GM21723 (cell line): ENCODE data around the gene NUP43.
A peak's percentile ranks its signal among the peaks of the same experiment; 100 is the strongest.
"Not testable (repeated sequence)": the region's sequence is repeated elsewhere in the genome, so short reads cannot be mapped to it uniquely, and the experiment has no call there.

Experiments used
- ATAC-seq: cut with Tn5 transposase; IDR thresholded peaks from one replicate; pipeline ENCODE4 v1.9.1; 2021; ENCODE audit warnings: mild to moderate bottlenecking, moderate library complexity; ENCODE audit not compliant: unreplicated experiment

Gene NUP43

GRCh38 chr6:149746147-149746946 lies at the start of gene NUP43:
NUP43 (minus strand) TSS chr6:149746529; CDS start chr6:149746495, 34 bp downstream.
- ATAC-seq: peak; percentile 54

- ATAC-seq: no peak
Observed at GRCh38 chr6:149783551-149783950, 37.2 kb upstream of the NUP43 start.

GRCh38 chr6:149782337-149782736 lies 36.0 kb upstream of the NUP43 start:
- no peak for ATAC-seq

GRCh38 chr6:149781715-149782114 lies 35.4 kb upstream of the NUP43 start:
- no peak for ATAC-seq

- ATAC-seq: no peak
Observed at GRCh38 chr6:149779644-149779963, 33.3 kb upstream of the NUP43 start.

GRCh38 chr6:149777624-149778023 lies 31.3 kb upstream of the NUP43 start:
- ATAC-seq: no peak

- no peak for ATAC-seq
Observed at GRCh38 chr6:149771925-149772324, 25.6 kb upstream of the NUP43 start.

GRCh38 chr6:149771185-149771584 lies 24.9 kb upstream of the NUP43 start:
- ATAC-seq: no peak

- no peak for ATAC-seq
Observed at GRCh38 chr6:149769676-149770075, 23.3 kb upstream of the NUP43 start.

- ATAC-seq: no peak
Observed at GRCh38 chr6:149766156-149766769, 19.9 kb upstream of the NUP43 start.

GRCh38 chr6:149763866-149764265 lies 17.5 kb upstream of the NUP43 start:
- no peak for ATAC-seq

- peak; percentile 99 for ATAC-seq
Observed at GRCh38 chr6:149761438-149761837, 15.1 kb upstream of the NUP43 start.

GRCh38 chr6:149756261-149756636 lies 9.9 kb upstream of the NUP43 start:
- ATAC-seq: no peak

- ATAC-seq: peak; percentile 69
Observed at GRCh38 chr6:149755300-149756260, 9.3 kb upstream of the NUP43 start.

- no peak for ATAC-seq
Observed at GRCh38 chr6:149754548-149754947, 8.2 kb upstream of the NUP43 start.

GRCh38 chr6:149753374-149753637 lies 7.0 kb upstream of the NUP43 start:
- ATAC-seq: not testable (repeated sequence)

- no peak for ATAC-seq
Observed at GRCh38 chr6:149752600-149753373, 6.5 kb upstream of the NUP43 start.

- not testable (repeated sequence) for ATAC-seq
Observed at GRCh38 chr6:149751920-149752319, 5.6 kb upstream of the NUP43 start.

- no peak for ATAC-seq
Observed at GRCh38 chr6:149751239-149751638, 4.9 kb upstream of the NUP43 start.

- peak; percentile 47 for ATAC-seq
Observed at GRCh38 chr6:149750136-149750609, 3.8 kb upstream of the NUP43 start.
